Upper lobe of left lung (tissue), 6 donors: ENCODE data around the gene OR6B1. TPM values are rescaled to one million over a fixed set of nuclear protein-coding genes. Genes with fewer than 3 reads are reported as not detected.

ENCODE experiments used
- ATAC-seq, 2 donors: fragments of 200-7000 bp; cut with Tn5 transposase; one replicate each; pipeline ENCODE4 v1.9.1; 2022; ENCODE audit warnings: mild to moderate bottlenecking in 2 of 2, moderate library complexity in 2 of 2; ENCODE audit not compliant: low FRiP score in 2 of 2
- DNase-seq, 2 donors: peaks; one replicate each; pipeline ENCODE4 v3.0.0-alpha.2; 2019 to 2020
- H3K27ac ChIP-seq, 4 donors: fragments of 200-600 bp; sonication (generic); one replicate each; pipeline ENCODE4 v1.5.1; 2016 to 2019
- H3K27me3 ChIP-seq, 4 donors: fragments of 200-600 bp; sonication (generic); one replicate each; pipeline ENCODE4 v1.5.1; 2017 to 2019
- H3K36me3 ChIP-seq, 4 donors: fragments of 200-600 bp; sonication (generic); one replicate each; pipeline ENCODE4 v1.5.1; 2016 to 2019
- H3K4me1 ChIP-seq, 4 donors: fragments of 200-600 bp; sonication (generic); one replicate each; pipeline ENCODE4 v1.5.1; 2018 to 2019
- H3K4me3 ChIP-seq, 4 donors: fragments of 200-600 bp; sonication (generic); one replicate each; pipeline ENCODE4 v1.5.1; 2017 to 2019; ENCODE audit warnings: mild to moderate bottlenecking in 2 of 4, moderate library complexity in 1 of 4
- H3K9me3 ChIP-seq, 4 donors: fragments of 200-600 bp; sonication (generic); one replicate each; pipeline ENCODE4 v1.5.1; 2018 to 2019
- EP300 ChIP-seq, 4 donors: sonication (generic); formaldehyde crosslinking; IDR thresholded peaks; one replicate each; pipeline ENCODE4 v1.5.1; 2017; ENCODE audit warnings: antibody characterized with exemption in 4 of 4, control low read depth in 2 of 4
- POLR2A ChIP-seq, 4 donors: fragments of 450-650 bp; IDR thresholded peaks; one replicate each; pipeline ENCODE4 v1.5.1; 2016 to 2017; ENCODE audit warnings: antibody characterized with exemption in 4 of 4, mild to moderate bottlenecking in 2 of 4
- POLR2AphosphoS5 ChIP-seq, 2 donors: sonication (generic); formaldehyde crosslinking; IDR thresholded peaks; one replicate each; pipeline ENCODE4 v1.5.1; 2017; ENCODE audit warnings: antibody characterized with exemption in 2 of 2
- WGBS, 2 donors: methylation state at CpG; one replicate each; pipeline ENCODE4 v1.1.5; 2017 to 2018; 5-methylcytosine and 5-hydroxymethylcytosine counted together
- total RNA-seq, 6 donors: library from RNA; depleted of rRNA in 4 of 6; stranded (reverse); fragments of >200 nt in 4 of 6; gene quantifications; one replicate each; pipeline versions ENCODE4 v1.1.0 to v1.2.1, GENCODE V29; 2016 to 2021
- TF ChIP-seq, protein P1 (sequence below), 6 experiments: fragments of 450-650 bp in 4 of 6; fragments of 200-600 bp in 2 of 6; sonication (generic) in 2 of 6; IDR thresholded peaks; one replicate each; pipeline ENCODE4 v1.5.1; 2016 to 2019; ENCODE audit warnings: antibody characterized with exemption in 6 of 6
- donor health status: DM: no; HTN: no; CAD: no; lungs with moderate emphysema.
- donor health status: DM: no; HTN: yes; CAD: no; lungs with severe emphysema.

Gene OR6B1
- total RNA-seq, 6 donors from 2014 or later, result not detected

DNA sequence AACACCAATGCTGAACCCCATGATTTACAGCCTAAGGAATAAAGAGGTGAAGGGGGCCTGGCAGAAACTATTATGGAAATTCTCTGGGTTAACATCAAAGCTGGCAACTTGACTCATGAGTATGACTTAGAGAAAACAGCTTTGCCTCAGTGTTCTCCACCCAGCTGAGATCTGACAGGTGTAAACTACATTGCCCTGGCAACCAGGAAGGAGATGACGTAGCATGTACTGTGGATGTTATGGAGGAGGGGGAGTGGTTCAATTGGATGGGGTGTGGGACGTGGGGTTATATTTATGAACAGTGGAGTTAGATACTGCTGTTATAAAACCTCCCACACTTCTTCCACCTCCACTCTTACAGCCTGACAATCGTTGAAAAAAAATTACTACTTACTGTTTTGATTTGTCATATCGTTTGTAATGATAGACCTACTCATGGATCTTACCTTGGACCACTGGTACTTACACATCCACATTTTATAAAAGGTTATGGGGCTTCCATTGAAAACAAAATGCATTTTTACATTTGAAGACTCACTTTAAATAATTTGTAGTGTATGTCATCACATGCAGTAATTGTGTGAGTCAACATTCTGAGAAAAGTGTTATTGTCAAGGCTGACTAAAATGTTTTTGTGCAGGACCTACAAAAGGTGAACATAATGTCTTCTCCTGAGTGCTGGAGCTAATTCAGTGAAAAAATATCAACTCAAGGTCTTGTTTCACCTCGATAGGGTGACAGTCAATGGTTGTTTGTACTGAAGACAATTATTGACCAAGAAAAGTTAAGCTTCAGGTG is 39.1 kb upstream of the OR6B1 start:
- Histone ChIP-seq H3K36me3 (no peaks in the 10 kb centered on the region), H3K27me3 (no peaks in the 10 kb centered on the region), H3K9me3 (no peaks in the 10 kb centered on the region), H3K4me1 (no peaks in the 10 kb centered on the region), H3K27ac (no peak overlapping the region), H3K4me3 (no peak overlapping the region)
- WGBS, 2 donors, result 69 to 83% methylated on average over 5 of the region's 5 CpGs
- TF ChIP-seq POLR2AphosphoS5 (IDR thresholded peaks at IDR 0.05), result no peak
- TF ChIP-seq, protein P1, sequence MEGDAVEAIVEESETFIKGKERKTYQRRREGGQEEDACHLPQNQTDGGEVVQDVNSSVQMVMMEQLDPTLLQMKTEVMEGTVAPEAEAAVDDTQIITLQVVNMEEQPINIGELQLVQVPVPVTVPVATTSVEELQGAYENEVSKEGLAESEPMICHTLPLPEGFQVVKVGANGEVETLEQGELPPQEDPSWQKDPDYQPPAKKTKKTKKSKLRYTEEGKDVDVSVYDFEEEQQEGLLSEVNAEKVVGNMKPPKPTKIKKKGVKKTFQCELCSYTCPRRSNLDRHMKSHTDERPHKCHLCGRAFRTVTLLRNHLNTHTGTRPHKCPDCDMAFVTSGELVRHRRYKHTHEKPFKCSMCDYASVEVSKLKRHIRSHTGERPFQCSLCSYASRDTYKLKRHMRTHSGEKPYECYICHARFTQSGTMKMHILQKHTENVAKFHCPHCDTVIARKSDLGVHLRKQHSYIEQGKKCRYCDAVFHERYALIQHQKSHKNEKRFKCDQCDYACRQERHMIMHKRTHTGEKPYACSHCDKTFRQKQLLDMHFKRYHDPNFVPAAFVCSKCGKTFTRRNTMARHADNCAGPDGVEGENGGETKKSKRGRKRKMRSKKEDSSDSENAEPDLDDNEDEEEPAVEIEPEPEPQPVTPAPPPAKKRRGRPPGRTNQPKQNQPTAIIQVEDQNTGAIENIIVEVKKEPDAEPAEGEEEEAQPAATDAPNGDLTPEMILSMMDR (IDR thresholded peaks at IDR 0.05), result no peak
- TF ChIP-seq EP300 (IDR thresholded peaks at IDR 0.05), result no peak
- no peak for TF ChIP-seq POLR2A (IDR thresholded peaks at IDR 0.05)
- ATAC-seq, result no peak
- DNase-seq, result no peak

DNA sequence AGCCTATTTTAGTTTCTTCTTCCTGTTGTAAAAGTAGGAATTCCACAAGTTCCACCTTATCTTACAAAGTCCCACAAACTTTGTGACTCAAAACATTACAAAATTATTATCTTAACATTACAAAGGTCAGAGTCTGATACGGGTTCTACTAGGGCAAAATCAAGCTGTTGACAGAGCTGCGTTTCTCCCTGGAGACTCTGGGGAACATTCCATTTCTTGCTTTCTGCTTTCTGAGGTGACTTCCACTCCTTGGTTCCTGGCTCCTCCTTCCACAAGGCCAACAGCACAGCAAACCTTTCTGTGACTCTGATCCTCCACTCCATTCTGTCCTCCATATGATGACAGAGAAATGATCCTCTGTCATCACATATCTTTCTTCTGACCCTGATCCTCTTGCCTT is 34.8 kb upstream of the OR6B1 start:
- no peak for DNase-seq
- Histone ChIP-seq H3K36me3 (no peaks in the 10 kb centered on the region), H3K4me1 (no peaks in the 10 kb centered on the region), H3K4me3 (no peak overlapping the region), H3K27ac (no peak overlapping the region), H3K27me3 (no peaks in the 10 kb centered on the region), H3K9me3 (no peaks in the 10 kb centered on the region)
- TF ChIP-seq EP300 (IDR thresholded peaks at IDR 0.05) (no peak), POLR2A (IDR thresholded peaks at IDR 0.05) (no peak), POLR2AphosphoS5 (IDR thresholded peaks at IDR 0.05) (no peak)
- TF ChIP-seq, protein P1 (IDR thresholded peaks at IDR 0.05), result no peak
- ATAC-seq, result no peak
- WGBS, 2 donors, result 62 to 67% methylated on average over 2 of the region's 2 CpGs

DNA sequence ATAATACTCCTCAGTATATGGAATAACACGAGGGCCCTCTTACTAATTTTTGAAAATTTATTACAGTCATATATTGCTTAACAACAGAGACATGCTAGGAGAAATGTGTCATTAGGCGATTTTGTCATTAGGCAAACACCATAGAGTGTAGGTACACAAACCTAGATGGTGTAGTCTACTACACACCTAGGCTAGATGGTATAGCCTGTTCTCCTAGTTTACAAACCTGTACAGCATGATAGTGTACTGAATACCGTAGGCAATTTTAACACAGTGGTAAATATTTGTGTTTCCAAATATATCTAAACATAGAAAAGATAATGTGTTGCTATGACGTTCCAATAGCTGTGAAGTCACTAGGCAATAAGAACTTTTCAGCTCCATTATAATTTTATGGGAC is 32.7 kb upstream of the OR6B1 start:
- no peak for DNase-seq
- no peak for TF ChIP-seq EP300 (IDR thresholded peaks at IDR 0.05)
- TF ChIP-seq, protein P1 (IDR thresholded peaks at IDR 0.05), result no peak
- TF ChIP-seq POLR2A (IDR thresholded peaks at IDR 0.05), result no peak
- TF ChIP-seq POLR2AphosphoS5 (IDR thresholded peaks at IDR 0.05), result no peak
- WGBS, 2 donors, result 71 to 79% methylated on average over 4 of the region's 4 CpGs
- Histone ChIP-seq H3K36me3 (no peaks in the 10 kb centered on the region), H3K9me3 (no peaks in the 10 kb centered on the region), H3K4me3 (no peak overlapping the region), H3K27ac (no peak overlapping the region), H3K27me3 (no peaks in the 10 kb centered on the region), H3K4me1 (no peaks in the 10 kb centered on the region)
- no peak for ATAC-seq

DNA sequence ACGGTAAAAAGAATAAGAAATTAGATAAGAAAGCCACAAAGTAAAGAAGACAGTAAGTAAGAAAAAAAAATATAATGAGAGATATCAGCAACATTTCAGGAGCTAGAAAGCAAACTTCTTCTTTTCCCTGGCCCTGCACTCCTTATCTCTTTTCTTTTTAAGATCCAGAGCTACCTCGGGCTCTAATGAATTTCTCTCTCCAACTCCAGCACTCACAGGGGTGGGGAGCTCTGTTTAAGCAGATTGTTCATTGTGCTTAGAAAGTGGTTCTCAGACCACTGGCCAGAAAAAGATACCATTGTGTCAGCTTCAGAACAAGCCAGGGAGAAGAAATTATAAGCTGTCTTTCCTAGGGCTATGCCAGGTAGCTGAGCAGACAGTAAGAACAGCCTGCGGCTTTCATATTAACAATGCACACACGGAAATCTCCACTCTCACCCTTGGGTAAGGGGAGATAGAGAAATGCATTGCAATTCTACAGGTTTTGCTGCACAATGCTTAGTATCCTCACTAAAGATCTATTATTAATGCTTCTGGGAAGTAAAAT is 26.2 kb upstream of the OR6B1 start:
- no peak for DNase-seq
- no peak for ATAC-seq
- Histone ChIP-seq H3K4me1 (no peaks in the 10 kb centered on the region), H3K27ac (no peak overlapping the region), H3K36me3 (no peaks in the 10 kb centered on the region), H3K9me3 (no peaks in the 10 kb centered on the region), H3K4me3 (no peak overlapping the region), H3K27me3 (no peaks in the 10 kb centered on the region)
- TF ChIP-seq, protein P1 (IDR thresholded peaks at IDR 0.05), result no peak
- no peak for TF ChIP-seq EP300 (IDR thresholded peaks at IDR 0.05)
- no peak for TF ChIP-seq POLR2AphosphoS5 (IDR thresholded peaks at IDR 0.05)
- TF ChIP-seq POLR2A (IDR thresholded peaks at IDR 0.05), result no peak
- 69 to 77% methylated on average over 4 of the region's 4 CpGs for WGBS, 2 donors

DNA sequence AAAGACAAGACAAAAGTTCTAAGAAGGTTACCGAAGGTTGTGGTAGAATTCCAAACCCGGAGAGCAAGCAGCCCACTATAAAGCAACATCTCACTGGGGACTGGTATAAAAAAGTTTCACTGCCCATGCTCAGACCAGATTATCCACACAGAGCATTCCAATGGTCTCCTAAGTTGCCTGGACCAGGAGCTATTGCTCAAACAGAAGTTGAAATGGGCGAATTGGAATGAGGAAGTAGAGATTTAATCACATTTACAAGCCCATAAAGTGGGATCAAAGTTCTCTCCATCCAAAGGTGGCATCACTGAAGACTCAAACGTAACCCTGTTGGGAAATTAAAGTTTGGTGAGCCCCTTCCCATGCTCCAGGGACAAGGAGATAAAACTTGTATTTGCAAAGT is 25.7 kb upstream of the OR6B1 start:
- DNase-seq (no peak), ATAC-seq (no peak)
- 62 to 71% methylated on average over 4 of the region's 4 CpGs for WGBS, 2 donors
- no peaks in the 10 kb centered on the region for H3K27me3 ChIP-seq
- H3K9me3 ChIP-seq, result no peaks in the 10 kb centered on the region
- no peaks in the 10 kb centered on the region for H3K36me3 ChIP-seq
- TF ChIP-seq EP300 (IDR thresholded peaks at IDR 0.05), result no peak
- no peak for TF ChIP-seq POLR2A (IDR thresholded peaks at IDR 0.05)
- TF ChIP-seq, protein P1 (IDR thresholded peaks at IDR 0.05), result no peak
- TF ChIP-seq POLR2AphosphoS5 (IDR thresholded peaks at IDR 0.05), result no peak
- no peaks in the 10 kb centered on the region for H3K4me1 ChIP-seq
- no peak overlapping the region for H3K4me3 ChIP-seq
- H3K27ac ChIP-seq, result no peak overlapping the region
